Suprapubic skin (tissue), 4 donors: Measurements from ENCODE around the gene SKI. TPM values are rescaled to one million over a fixed set of nuclear protein-coding genes. Genes with fewer than 3 reads are reported as not detected.

ENCODE experiments used
- DNase-seq, 2 donors: peaks; one replicate each; pipeline ENCODE4 v3.0.0-alpha.2; 2019; ENCODE audit warnings: low spot score in 2 of 2
- H3K27ac ChIP-seq: fragments of 200-600 bp; sonication (generic); one replicate; pipeline ENCODE4 v1.5.1; 2019
- H3K27me3 ChIP-seq: fragments of 200-600 bp; sonication (generic); one replicate; pipeline ENCODE4 v1.5.1; 2019
- H3K36me3 ChIP-seq: fragments of 200-600 bp; sonication (generic); one replicate; pipeline ENCODE4 v1.5.1; 2019
- H3K4me1 ChIP-seq: fragments of 200-600 bp; sonication (generic); one replicate; pipeline ENCODE4 v1.5.1; 2019
- H3K4me3 ChIP-seq: fragments of 200-600 bp; sonication (generic); one replicate; pipeline ENCODE4 v1.5.1; 2019; ENCODE audit warnings: mild to moderate bottlenecking
- H3K9me3 ChIP-seq: fragments of 200-600 bp; sonication (generic); one replicate; pipeline ENCODE4 v1.5.1; 2019
- EP300 ChIP-seq: sonication (generic); formaldehyde crosslinking; IDR thresholded peaks from one replicate; pipeline ENCODE4 v1.6.1; 2017; ENCODE audit warnings: antibody characterized with exemption
- POLR2A ChIP-seq, 2 donors: fragments of 450-650 bp; IDR thresholded peaks; one replicate each; pipeline ENCODE4 v1.6.1; 2017; ENCODE audit warnings: antibody characterized with exemption in 2 of 2, mild to moderate bottlenecking in 2 of 2, moderate library complexity in 2 of 2
- POLR2AphosphoS5 ChIP-seq, 3 donors: sonication (generic); formaldehyde crosslinking; IDR thresholded peaks; one replicate each; pipeline ENCODE4 v1.6.1; 2017; ENCODE audit warnings: antibody characterized with exemption in 3 of 3
- WGBS: methylation state at CpG from one replicate; pipeline ENCODE4 v1.1.5; 2018; 5-methylcytosine and 5-hydroxymethylcytosine counted together
- total RNA-seq, 4 donors: library from RNA; depleted of rRNA; stranded (reverse); fragments of >200 nt; gene quantifications; one replicate each; pipeline ENCODE4 v1.1.0, GENCODE V29; 2016
- TF ChIP-seq, protein P1 (sequence below), 2 donors: fragments of 200-600 bp in 1 of 2; fragments of 450-650 bp in 1 of 2; sonication (generic) in 1 of 2; IDR thresholded peaks; one replicate each; pipeline ENCODE4 v1.5.1; 2016 to 2019; ENCODE audit warnings: antibody characterized with exemption in 2 of 2, mild to moderate bottlenecking in 1 of 2, moderate library complexity in 1 of 2

The SKI gene
- total RNA-seq, 4 donors from 2014 or later: 51.8 to 91.2 (median 68.1) TPM

DNA sequence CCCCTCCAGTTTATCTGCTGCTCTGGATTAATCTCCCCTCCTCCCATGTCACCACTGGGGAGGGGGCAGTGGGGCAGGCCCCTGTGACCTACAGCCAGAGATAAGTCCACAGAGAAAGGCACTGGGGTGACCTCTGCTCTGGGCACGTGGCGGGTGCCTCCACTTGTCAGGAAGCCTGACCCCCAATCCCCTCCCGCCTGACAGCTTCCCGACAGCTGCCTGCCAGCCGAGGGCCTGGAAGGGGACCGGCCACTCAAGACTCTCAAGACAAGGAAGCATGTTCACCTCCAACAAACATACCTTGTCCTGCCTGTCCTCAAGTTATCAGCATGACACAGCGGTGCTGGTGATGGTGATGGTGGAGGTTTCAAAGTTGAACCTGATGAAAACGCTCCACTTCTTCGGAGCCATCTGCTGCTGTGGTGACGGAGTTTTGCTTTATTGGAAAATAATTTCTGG, 30.4 kb upstream of the SKI start:
- no peak overlapping the region for H3K27ac ChIP-seq
- H3K4me3 ChIP-seq: no peak overlapping the region
- DNase-seq: no peak
- WGBS: 91% methylated on average over 10 of the region's 10 CpGs
- TF ChIP-seq, protein P1, sequence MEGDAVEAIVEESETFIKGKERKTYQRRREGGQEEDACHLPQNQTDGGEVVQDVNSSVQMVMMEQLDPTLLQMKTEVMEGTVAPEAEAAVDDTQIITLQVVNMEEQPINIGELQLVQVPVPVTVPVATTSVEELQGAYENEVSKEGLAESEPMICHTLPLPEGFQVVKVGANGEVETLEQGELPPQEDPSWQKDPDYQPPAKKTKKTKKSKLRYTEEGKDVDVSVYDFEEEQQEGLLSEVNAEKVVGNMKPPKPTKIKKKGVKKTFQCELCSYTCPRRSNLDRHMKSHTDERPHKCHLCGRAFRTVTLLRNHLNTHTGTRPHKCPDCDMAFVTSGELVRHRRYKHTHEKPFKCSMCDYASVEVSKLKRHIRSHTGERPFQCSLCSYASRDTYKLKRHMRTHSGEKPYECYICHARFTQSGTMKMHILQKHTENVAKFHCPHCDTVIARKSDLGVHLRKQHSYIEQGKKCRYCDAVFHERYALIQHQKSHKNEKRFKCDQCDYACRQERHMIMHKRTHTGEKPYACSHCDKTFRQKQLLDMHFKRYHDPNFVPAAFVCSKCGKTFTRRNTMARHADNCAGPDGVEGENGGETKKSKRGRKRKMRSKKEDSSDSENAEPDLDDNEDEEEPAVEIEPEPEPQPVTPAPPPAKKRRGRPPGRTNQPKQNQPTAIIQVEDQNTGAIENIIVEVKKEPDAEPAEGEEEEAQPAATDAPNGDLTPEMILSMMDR (IDR thresholded peaks at IDR 0.05): no peak
- TF ChIP-seq POLR2A (IDR thresholded peaks at IDR 0.05) (no peak), EP300 (no peak)
- peaks cover 51% of the 10 kb centered on the region for H3K4me1 ChIP-seq
- H3K36me3 ChIP-seq: no peaks in the 10 kb centered on the region
- no peaks in the 10 kb centered on the region for H3K27me3 ChIP-seq
- H3K9me3 ChIP-seq: no peaks in the 10 kb centered on the region

DNA sequence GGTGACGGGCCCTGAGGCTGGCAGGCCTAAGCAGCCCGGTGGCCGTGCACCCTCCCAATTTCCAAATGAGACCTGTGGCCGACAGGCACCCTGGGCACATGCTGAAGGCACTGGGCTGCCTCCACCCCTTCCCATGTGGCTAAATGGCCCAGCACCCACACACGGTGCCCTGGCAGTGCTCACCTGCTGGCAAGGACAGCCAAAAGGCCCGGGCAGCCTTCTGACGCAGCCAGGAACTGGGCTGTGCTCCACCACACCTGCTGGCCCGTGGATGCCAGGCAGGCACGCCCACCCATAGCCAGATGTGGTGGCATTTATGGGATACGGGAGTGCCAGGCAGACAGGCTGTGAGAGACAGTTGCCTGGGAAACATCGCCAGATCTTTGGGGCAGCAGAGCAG, 29.5 kb upstream of the SKI start:
- WGBS: 52% methylated on average over 5 of the region's 11 CpGs
- H3K4me3 ChIP-seq: no peak overlapping the region

DNA sequence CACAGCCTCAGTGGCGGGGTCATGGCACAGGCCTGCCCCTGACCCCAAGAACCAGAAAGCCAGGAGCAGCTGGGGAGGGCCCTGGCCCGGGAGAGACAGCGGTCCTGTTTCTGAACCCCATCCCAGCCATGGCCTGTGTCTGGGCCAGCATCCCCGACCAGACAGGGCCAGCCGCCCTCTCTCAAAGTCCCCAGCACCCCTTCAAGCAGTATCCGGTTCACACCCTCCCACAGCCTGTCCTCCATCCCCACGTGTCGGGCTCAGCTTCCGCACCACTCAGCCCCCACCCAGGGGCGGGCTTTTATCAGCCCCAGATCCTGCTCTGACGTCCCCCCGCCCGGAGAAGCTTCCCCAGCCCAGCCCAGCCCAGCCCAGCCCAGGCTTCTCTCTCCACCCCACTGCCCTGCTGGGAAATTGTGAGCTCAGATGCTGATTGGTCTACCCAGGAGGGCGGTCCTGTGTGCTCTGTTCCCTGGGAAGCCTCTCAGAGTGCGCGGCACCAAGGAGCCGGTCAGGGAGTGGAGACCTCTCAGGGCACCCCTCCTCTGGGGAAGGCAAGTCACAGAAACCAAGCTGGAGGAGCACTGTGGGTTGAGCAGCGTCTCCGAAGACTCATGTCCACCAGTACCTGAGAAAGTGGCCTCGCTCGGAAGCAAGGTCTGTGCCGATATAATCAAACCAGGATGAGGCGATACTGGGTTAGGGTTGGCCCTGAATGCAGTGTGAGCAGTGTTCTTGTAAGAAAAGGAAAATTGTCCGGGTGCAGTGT, 28.9 kb upstream of the SKI start:
- WGBS: 2% methylated on average over 13 of the region's 24 CpGs
- peak overlapping the region; percentile 74 for H3K27ac ChIP-seq
- H3K9me3 ChIP-seq: no peaks in the 10 kb centered on the region
- H3K4me1 ChIP-seq: peaks cover 45% of the 10 kb centered on the region
- DNase-seq: peak; percentile 95 to 97
- TF ChIP-seq, protein P1 (IDR thresholded peaks at IDR 0.05): no peak
- no peak for TF ChIP-seq POLR2AphosphoS5 (IDR thresholded peaks at IDR 0.05)
- TF ChIP-seq POLR2A (IDR thresholded peaks at IDR 0.05): no peak
- no peak for TF ChIP-seq EP300
- no peaks in the 10 kb centered on the region for H3K27me3 ChIP-seq
- no peaks in the 10 kb centered on the region for H3K36me3 ChIP-seq
- H3K4me3 ChIP-seq: peak overlapping the region; percentile 48

More for the DNA sequence above, 29.5 kb upstream of the SKI start:
- Histone ChIP-seq H3K4me1 (peaks cover 45% of the 10 kb centered on the region), H3K27me3 (no peaks in the 10 kb centered on the region), H3K27ac (peak overlapping the region; percentile 74), H3K9me3 (no peaks in the 10 kb centered on the region), H3K36me3 (no peaks in the 10 kb centered on the region)
- DNase-seq: no peak
- TF ChIP-seq EP300: no peak
- no peak for TF ChIP-seq POLR2AphosphoS5 (IDR thresholded peaks at IDR 0.05)
- TF ChIP-seq, protein P1 (IDR thresholded peaks at IDR 0.05): no peak

DNA sequence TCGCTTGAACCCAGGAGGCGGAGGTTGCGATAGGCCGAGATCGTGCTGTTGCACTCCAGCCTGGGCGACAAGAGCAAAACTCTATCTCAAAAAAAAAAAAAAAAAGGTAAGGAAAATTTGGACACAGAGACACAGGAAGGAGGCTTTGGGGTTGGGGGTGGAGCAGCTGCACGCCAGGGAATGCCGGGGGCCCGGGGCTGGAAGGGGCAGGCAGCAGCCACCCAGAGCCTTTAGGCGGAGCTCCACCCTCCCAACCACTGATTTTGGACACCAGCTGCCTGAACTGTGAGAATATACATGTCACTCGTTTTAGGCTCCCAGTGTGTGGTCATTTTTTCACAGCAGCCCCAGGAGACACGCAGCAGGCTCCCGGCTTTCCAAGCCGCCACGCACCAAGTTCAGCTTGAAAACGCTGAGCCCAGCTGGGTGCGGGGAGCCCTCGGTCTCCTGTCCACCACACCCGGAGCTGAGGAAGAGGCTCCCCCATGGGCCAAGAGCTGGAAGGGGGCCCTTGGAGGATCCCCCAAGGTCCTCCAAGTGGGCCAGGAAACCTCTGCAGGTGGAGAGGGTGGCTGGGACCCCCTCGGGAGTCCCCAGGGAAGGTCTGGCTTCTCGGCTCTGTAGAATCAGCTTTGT, 27.7 kb upstream of the SKI start:
- Histone ChIP-seq H3K36me3 (no peaks in the 10 kb centered on the region), H3K27ac (no peak overlapping the region), H3K9me3 (no peaks in the 10 kb centered on the region), H3K27me3 (no peaks in the 10 kb centered on the region), H3K4me3 (no peak overlapping the region), H3K4me1 (peaks cover 48% of the 10 kb centered on the region)
- TF ChIP-seq, protein P1 (IDR thresholded peaks at IDR 0.05): no peak
- TF ChIP-seq EP300 (no peak), POLR2A (IDR thresholded peaks at IDR 0.05) (no peak)
- DNase-seq: no peak
- 71% methylated on average over 11 of the region's 21 CpGs for WGBS

DNA sequence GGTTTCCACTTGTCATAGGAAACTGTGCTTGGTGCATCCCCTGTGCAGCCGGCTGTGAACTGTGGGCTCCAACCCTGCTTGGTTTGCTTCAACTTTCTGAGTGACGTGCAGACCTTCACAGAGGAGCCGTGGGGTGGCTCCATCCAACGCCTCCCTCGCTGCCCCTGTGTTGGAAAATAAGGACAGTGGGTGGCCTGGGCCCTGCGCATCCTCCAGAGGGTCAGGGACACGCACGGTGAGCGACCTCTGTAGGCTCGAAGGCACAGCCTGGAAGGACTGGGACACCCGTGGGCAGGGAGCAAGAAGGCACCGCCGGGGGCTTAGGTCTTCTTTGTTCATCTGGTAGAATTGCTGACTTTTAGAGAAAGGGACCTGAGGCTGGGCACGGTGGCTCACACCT, 27.1 kb upstream of the SKI start:
- WGBS: 80% methylated on average over 10 of the region's 14 CpGs
- DNase-seq: no peak
- Histone ChIP-seq H3K27me3 (no peaks in the 10 kb centered on the region), H3K4me3 (no peak overlapping the region), H3K36me3 (no peaks in the 10 kb centered on the region), H3K4me1 (peaks cover 50% of the 10 kb centered on the region), H3K27ac (no peak overlapping the region), H3K9me3 (no peaks in the 10 kb centered on the region)
- TF ChIP-seq EP300 (no peak), POLR2A (IDR thresholded peaks at IDR 0.05) (no peak), POLR2AphosphoS5 (IDR thresholded peaks at IDR 0.05) (no peak)
- TF ChIP-seq, protein P1 (IDR thresholded peaks at IDR 0.05): no peak
